Kidney epithelial cell (primary cell): ENCODE measurements around the gene OTUB1. TPM values are rescaled to one million over a fixed set of nuclear protein-coding genes. Genes with fewer than 3 reads are reported as not detected.

ENCODE experiments used
- DNase-seq: peaks from one replicate; pipeline ENCODE4 v3.0.0-alpha.2; 2010; ENCODE audit warnings: low read depth
- H3K27me3 ChIP-seq: 2 replicates; pipeline ENCODE4 v1.6.0; 2011; ENCODE audit warnings: low read length; ENCODE audit not compliant: control insufficient read depth, insufficient read depth
- H3K36me3 ChIP-seq: 2 replicates; pipeline ENCODE4 v1.5.1; 2011; ENCODE audit warnings: low read length; ENCODE audit not compliant: control insufficient read depth, insufficient read depth
- H3K4me3 ChIP-seq: 2 replicates; pipeline ENCODE4 v1.5.1; 2011; ENCODE audit warnings: low read depth, mild to moderate bottlenecking, control low read depth, low read length
- CTCF ChIP-seq: IDR thresholded peaks from 2 replicates; pipeline ENCODE4 v1.5.1; 2011; ENCODE audit warnings: mild to moderate bottlenecking, moderate library complexity, low read length, control low read depth, inconsistent platforms; ENCODE audit not compliant: insufficient read depth, poor library complexity, severe bottlenecking
- total RNA-seq: library from RNA; depleted of rRNA; stranded (reverse); fragments of >200 nt; gene quantifications from 2 replicates; pipeline ENCODE4 v1.2.3, GENCODE V29; 2015

Gene OTUB1
- total RNA-seq, 1 donor from 2014 or later: 100.0 TPM

GRCh38 chr11:63997801-63998337 lies 11.6 kb downstream of the OTUB1 start:
- no peak for DNase-seq
- H3K27me3 ChIP-seq: peaks cover 19% of the 10 kb centered on the region
- H3K36me3 ChIP-seq: peaks cover 7% of the 10 kb centered on the region
- no peak overlapping the region for H3K4me3 ChIP-seq
- no peak for TF ChIP-seq CTCF

- TF ChIP-seq CTCF: no peak
- no peak for DNase-seq
- Histone ChIP-seq H3K27me3 (peaks cover 19% of the 10 kb centered on the region), H3K36me3 (peaks cover 7% of the 10 kb centered on the region), H3K4me3 (no peak overlapping the region)
These were observed 12.5 kb downstream of the OTUB1 start for GRCh38 chr11:63998558-63999348.

- H3K36me3 ChIP-seq: peaks cover 7% of the 10 kb centered on the region
- H3K4me3 ChIP-seq: no peak overlapping the region
- H3K27me3 ChIP-seq: peaks cover 19% of the 10 kb centered on the region
- no peak for TF ChIP-seq CTCF
- no peak for DNase-seq
These were observed 13.2 kb downstream of the OTUB1 start for GRCh38 chr11:63999349-64000025.

- Histone ChIP-seq H3K4me3 (no peak overlapping the region), H3K27me3 (peaks cover 19% of the 10 kb centered on the region), H3K36me3 (peaks cover 7% of the 10 kb centered on the region)
- no peak for DNase-seq
- peak; percentile 31 for TF ChIP-seq CTCF
These were observed 13.9 kb downstream of the OTUB1 start for GRCh38 chr11:64000026-64000739.

- no peak overlapping the region for H3K4me3 ChIP-seq
- no peak for TF ChIP-seq CTCF
- peaks cover 24% of the 10 kb centered on the region for H3K27me3 ChIP-seq
- H3K36me3 ChIP-seq: peaks cover 7% of the 10 kb centered on the region
- no peak for DNase-seq
These were observed 14.7 kb downstream of the OTUB1 start for GRCh38 chr11:64000740-64001483.
